GM21381 (cell line): ENCODE results near the gene FABP1.

Experiments
- ATAC-seq: cut with Tn5 transposase; IDR thresholded peaks from one replicate; pipeline ENCODE4 v1.9.1; 2021; ENCODE audit warnings: mild to moderate bottlenecking, moderate library complexity; ENCODE audit not compliant: unreplicated experiment

Gene FABP1

DNA sequence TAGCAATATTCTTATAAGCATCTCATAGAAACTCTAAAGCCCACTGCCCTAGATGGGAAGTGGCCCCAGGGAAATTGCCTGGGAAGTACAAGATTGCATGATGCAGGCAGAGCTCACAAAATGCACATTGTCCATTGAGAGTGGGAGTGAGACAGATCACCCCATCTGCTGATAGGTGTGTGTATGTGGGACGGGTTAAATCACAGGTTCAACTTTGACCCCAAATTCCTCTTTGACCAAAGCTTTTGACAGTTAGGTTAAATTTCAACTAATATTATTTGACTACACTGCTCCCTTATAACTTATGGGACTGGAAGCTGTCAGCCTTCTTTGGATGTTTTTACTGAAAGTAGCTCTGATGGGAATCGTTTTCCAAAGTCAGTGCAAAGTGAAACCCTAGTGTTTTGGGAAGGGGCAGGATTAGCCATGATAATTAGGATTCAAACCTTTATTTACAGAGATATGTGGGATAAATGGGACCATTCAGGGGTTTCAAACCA is 11.4 kb upstream of the FABP1 start:
- no peak for ATAC-seq

- no peak for ATAC-seq
Measured at GRCh38 chr2:88137833-88138232, 10.0 kb upstream of the FABP1 start.

DNA sequence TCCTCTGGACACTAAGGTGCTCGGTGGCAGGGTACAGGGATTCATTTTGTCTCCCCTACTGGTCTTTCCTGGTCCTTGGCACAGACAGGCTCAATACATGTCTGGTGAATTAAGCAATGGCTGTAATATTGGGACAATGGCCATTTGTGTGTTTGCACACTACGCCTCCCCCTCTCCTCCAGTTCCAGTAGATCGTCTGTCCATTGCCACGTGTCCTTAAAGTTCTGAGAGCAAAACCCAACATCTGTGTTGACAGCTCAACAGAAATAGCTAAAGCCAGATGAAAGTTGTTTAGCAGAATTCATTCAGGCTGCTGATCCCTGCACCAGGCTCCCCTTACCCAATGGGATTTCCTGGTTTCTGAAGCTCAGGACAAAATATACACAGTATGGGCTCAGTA is 9.0 kb upstream of the FABP1 start:
- ATAC-seq: no peak

GRCh38 chr2:88133875-88134274 is 6.0 kb upstream of the FABP1 start:
- ATAC-seq: no peak

- no peak for ATAC-seq
Measured at GRCh38 chr2:88131999-88132368, 4.1 kb upstream of the FABP1 start.

- no peak for ATAC-seq
Measured at GRCh38 chr2:88131201-88131998, 3.5 kb upstream of the FABP1 start.

DNA sequence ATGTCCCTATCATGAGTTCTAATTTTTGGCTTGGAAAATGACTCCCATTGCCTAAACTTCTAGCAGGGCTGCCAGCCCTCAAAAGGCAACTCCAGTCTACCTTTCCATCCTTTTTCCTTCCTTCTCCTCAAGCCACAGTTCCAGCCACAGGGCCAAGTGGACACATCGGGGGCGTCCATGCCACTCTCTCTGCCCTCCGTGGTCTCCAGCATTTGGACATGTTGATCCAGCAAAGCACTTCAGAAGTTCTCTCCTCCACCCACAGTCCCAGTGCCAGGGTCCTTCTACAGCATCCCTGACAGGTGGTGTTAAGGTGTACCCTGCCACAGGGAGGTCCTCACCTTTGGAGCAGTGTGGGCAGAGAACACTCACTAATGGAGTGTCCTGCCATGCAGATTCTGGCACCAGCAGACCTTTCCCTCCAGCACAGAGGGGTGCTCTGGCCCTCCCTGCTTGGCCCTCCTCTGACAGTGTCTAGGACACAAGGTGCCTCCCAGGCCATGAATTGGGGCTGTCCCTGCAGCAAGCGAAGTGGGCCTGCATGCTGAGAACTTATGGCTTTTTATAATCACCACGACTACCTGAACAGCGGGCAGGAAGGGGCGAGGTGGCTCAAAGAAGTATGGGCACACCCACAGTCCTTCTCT is 1.6 kb upstream of the FABP1 start:
- no peak for ATAC-seq

GRCh38 chr2:88128654-88129312 is 921 bp upstream of the FABP1 start:
- no peak for ATAC-seq

DNA sequence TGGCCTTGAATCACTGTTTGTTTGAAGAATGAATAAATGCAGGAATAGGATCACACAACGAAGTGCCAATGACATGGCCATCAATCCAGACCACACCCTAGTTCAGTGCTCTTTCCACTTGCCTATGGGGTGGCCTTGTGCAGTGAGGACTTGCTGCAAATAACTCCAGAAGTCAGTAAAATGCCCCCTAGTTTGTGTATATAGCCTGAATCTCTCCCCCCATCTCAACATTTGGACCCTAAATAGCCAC is 299 bp downstream of the FABP1 start:
- no peak for ATAC-seq

DNA sequence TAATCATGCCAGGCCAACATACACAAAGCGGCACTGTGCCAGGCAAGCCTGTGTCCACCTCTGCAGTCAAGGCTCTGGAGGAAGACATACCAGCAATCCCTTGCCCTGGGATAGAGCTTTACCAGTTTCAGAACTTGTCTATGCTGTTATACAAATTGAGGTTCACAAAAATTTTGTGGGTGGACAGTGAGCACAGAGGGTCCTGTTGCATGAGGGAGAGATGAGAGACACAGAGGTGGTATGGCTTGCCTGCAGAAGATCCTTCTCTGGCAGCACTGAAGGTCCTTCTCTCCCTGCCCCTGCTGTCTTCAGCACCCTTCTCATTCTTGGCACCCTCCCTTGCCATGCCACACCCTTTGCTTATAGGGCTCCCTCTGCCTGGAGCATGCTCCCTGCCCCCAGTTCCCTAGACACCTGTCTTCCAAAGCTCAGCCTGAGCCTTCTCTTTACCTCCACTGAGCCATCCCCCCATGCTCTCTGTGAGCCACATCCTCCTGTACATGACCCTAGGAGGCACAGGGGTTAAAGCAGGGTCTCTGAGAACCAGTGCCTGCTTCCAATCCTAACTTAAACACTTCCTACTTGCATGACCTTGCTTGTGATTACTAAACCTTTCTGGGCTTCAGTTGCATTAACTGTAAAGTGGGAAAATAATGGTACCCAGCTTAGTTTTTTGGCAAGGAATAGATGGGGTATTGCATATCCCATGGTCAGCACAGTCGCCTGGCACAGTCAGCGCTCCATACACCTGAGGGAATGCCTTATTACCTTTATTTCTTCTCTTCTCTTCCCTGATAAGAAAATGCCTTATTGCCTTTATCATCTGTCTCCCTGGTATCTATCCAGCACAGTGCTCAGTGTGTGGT is 857 bp downstream of the FABP1 start:
- no peak for ATAC-seq

DNA sequence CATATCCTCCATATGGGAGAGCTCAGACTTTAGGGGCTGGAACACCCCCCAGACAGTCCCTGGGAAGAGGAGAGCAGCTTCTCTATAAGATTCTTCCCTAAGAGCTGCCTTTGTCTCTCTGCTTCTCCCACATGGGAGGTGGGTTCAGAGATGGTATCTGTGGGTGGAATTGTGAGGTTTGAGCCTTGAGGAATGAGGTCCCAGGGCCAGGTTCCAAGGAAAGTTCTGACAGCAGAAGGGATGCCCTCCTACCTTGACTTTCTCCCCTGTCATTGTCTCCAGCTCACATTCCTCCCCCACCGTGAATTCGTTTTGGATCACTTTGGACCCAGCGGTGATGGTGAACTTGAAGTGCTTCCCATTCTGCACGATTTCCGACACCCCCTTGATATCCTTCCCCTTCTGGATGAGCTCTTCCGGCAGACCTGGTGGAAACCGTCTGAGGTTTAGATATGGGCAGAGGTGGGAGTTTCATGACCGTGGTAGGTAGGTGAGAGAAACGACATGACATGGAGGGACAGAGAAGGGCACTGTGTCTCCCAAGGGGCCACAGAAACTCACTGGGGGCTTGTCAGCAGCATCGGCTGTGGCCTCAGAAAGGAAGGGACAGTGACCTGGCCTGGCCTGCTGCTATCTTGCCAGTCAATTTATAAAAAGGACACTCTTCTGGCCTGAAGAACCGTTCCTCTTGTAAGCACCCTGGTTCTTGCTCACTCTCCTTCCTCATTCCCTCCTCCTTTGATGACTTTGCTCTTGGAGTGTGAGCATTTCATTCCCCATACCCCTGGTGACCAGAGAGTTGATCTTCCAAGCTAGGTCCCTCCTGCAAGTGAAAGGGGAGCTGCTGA is 1.7 kb downstream of the FABP1 start:
- no peak for ATAC-seq

GRCh38 chr2:88125344-88125923 is 2.4 kb downstream of the FABP1 start:
- no peak for ATAC-seq

GRCh38 chr2:88123975-88124917 is 3.6 kb downstream of the FABP1 start:
- no peak for ATAC-seq

DNA sequence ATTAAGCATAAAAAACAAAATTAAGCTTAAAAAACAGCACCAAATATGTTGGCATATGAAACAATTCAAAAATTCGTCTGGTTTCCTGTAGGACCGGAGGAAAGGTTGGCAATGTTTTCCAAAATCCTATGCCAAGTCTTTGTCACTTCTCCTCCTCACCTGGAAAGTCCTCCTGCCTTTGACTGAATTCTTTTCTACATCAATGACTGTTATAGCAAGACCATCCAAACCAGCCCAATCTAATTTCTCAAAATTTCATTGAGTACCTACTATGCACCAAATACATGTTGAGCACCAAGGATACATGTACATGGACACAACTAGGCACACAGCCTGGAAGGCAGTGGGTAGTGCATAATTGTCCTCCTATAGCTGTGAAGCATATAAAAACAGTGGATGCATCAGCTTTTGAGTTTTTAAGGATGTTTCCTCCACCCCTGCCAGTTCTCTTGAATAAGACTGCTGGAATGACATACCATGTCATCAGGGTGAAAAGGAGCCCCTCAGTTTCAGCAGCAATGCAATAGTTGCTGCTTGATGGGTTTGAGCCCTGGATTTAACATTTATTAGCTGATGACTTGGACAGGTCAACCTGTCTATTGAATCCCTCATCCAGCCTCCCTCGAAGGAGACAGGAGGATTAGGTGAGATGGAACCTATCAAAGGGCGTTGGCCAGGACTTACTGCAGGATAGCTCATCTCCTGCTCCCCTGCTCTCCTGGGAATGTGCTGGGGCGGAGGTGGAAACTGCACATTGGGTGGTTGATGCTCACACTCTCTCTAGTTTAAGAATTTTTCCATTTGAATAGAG is 4.5 kb downstream of the FABP1 start:
- ATAC-seq: no peak

DNA sequence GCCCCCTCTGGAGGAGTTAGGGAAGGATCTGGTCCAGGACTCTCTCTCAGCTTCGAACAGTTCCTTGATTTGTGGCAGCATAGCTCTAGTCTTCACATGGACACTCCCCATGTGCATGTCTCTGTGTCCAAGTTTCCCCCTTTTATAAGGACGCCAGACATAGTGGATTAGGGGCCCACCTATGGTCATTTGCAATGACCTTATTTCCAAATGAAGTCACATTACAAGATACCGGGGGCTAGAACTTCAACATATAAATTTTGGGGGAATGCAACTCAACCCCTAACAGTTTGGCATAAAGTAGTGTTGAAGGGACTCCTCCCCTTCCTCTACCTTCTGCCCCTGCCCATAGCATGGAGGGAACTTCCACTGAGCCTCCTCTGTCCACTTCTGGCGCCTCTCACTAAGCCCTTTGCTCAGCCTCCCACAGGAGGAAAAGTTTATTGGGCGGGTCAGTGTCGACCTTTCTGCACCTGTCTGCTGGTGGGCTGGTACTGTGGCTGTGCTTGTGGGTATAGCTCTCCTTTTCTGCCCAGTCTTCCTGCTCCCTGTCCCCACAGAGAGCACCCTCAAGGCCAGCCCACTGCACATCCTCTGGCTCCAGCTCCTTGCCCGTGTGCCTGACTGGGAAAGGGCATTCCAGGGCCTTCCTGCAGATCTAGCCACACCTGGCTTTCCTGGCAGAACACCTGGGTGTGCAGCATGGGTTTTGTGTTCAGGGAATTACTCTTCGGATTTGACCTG is 5.5 kb downstream of the FABP1 start:
- no peak for ATAC-seq

DNA sequence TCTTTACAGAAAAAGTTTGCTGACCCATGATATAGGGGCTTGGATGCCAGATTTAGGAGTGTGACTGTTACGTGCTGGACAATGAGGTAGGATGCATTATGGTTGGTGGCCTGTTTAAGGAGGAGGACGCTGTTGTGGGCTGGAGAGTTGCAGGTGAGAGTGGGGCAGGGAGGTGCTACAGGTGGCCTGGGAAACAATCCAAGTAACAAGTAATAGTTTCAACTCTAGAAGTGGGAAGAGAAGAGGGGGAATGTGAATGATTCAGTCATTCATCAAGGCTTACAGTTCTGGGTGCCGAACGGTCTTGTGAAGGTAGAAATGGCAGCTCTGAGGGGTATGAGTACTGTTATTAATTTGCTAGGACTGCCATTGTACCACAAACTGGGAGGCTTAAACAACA is 6.2 kb downstream of the FABP1 start:
- no peak for ATAC-seq

DNA sequence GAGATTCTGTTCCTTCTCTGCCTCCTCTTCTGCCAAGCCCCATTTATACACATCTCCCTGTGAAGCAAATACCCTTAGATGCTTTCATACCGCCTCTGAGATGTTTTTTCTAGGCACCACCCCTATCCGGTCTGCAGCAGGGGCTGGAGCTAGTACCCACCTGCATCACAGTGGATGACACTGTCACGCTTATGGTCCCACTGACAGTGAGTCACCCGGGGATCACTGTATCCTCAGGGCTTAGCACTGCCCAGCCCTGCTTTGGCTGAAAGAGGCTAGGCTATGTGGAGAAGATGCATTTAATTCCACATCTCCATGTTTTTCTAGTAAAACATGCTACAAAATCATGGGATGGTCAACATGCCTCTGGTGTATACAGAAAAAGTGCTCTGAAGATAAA is 9.9 kb downstream of the FABP1 start:
- no peak for ATAC-seq
